NCI-H774 (cell line): ENCODE measurements around the gene JAZF1.

Experiments used
- DNase-seq: peaks from one replicate; lab custom pipeline; 2025; lab: John Stamatoyannopoulos, UW

The JAZF1 gene

GRCh38 chr7:28180364-28181147 lies at the start of gene JAZF1:
TSS of gene JAZF1 (minus strand) at chr7:28180795.
- DNase-seq: peak; percentile 67

- DNase-seq: no peak
Observed at GRCh38 chr7:28230261-28230660, 49.7 kb upstream of the JAZF1 start.

- no peak for DNase-seq
Observed at GRCh38 chr7:28228396-28228795, 47.8 kb upstream of the JAZF1 start.

- DNase-seq: no peak
Observed at GRCh38 chr7:28226003-28226402, 45.4 kb upstream of the JAZF1 start.

GRCh38 chr7:28225576-28225975 lies 45.0 kb upstream of the JAZF1 start:
- DNase-seq: no peak

GRCh38 chr7:28224675-28225074 lies 44.1 kb upstream of the JAZF1 start:
- no peak for DNase-seq

- no peak for DNase-seq
Observed at GRCh38 chr7:28224172-28224571, 43.6 kb upstream of the JAZF1 start.

- no peak for DNase-seq
Observed at GRCh38 chr7:28222636-28223035, 42.0 kb upstream of the JAZF1 start.

GRCh38 chr7:28219793-28220192 lies 39.2 kb upstream of the JAZF1 start:
- DNase-seq: no peak

GRCh38 chr7:28217143-28217542 lies 36.5 kb upstream of the JAZF1 start:
- no peak for DNase-seq

- DNase-seq: no peak
Observed at GRCh38 chr7:28211006-28211405, 30.4 kb upstream of the JAZF1 start.

- no peak for DNase-seq
Observed at GRCh38 chr7:28208506-28208905, 27.9 kb upstream of the JAZF1 start.

GRCh38 chr7:28207486-28208158 lies 27.0 kb upstream of the JAZF1 start:
- no peak for DNase-seq

- no peak for DNase-seq
Observed at GRCh38 chr7:28205506-28205905, 24.9 kb upstream of the JAZF1 start.

- no peak for DNase-seq
Observed at GRCh38 chr7:28203508-28204240, 23.1 kb upstream of the JAZF1 start.

- DNase-seq: no peak
Observed at GRCh38 chr7:28202222-28202621, 21.6 kb upstream of the JAZF1 start.

- no peak for DNase-seq
Observed at GRCh38 chr7:28201131-28201530, 20.5 kb upstream of the JAZF1 start.

- DNase-seq: no peak
Observed at GRCh38 chr7:28200598-28200997, 20.0 kb upstream of the JAZF1 start.

GRCh38 chr7:28199021-28199510 lies 18.5 kb upstream of the JAZF1 start:
- no peak for DNase-seq

GRCh38 chr7:28195910-28196620 lies 15.5 kb upstream of the JAZF1 start:
- no peak for DNase-seq

GRCh38 chr7:28192786-28193585 lies 12.4 kb upstream of the JAZF1 start:
- DNase-seq: no peak
